Esophagus squamous epithelium (tissue), 5 donors: ENCODE results near the gene YIPF4. TPM values are rescaled to one million over a fixed set of nuclear protein-coding genes. Genes with fewer than 3 reads are reported as not detected.
"Not testable (repeated sequence)": the region's sequence is repeated elsewhere in the genome, so short reads cannot be mapped to it uniquely, and the experiment has no call there.

Experiments
- DNase-seq: peaks from one replicate; lab custom pipeline; 2025; lab: John Stamatoyannopoulos, UW
- H3K27ac ChIP-seq, 4 donors: fragments of 200-600 bp; sonication (generic); one replicate each; pipeline ENCODE4 v1.5.1; 2016 to 2019; ENCODE audit warnings: mild to moderate bottlenecking in 1 of 4
- H3K27me3 ChIP-seq, 4 donors: fragments of 200-600 bp; sonication (generic); 1 replicate in 3 of 4; 2 replicates in 1 of 4; pipeline versions ENCODE4 v1.5.1 to v1.6.0; 2017 to 2021; ENCODE audit warnings: antibody characterized with exemption in 1 of 4
- H3K36me3 ChIP-seq, 3 donors: fragments of 200-600 bp; sonication (generic); one replicate each; pipeline ENCODE4 v1.5.1; 2016 to 2019
- H3K4me1 ChIP-seq, 3 donors: fragments of 200-600 bp; sonication (generic); one replicate each; pipeline ENCODE4 v1.5.1; 2017 to 2019
- H3K4me3 ChIP-seq, 4 donors: fragments of 200-600 bp; sonication (generic); 1 replicate in 3 of 4; 2 replicates in 1 of 4; pipeline ENCODE4 v1.5.1; 2016 to 2019; ENCODE audit warnings: mild to moderate bottlenecking in 2 of 4, moderate library complexity in 1 of 4
- H3K9me3 ChIP-seq, 3 donors: fragments of 200-600 bp; sonication (generic); one replicate each; pipeline ENCODE4 v1.5.1; 2016 to 2019
- CTCF ChIP-seq, 6 experiments: fragments of 450-650 bp in 4 of 6; fragments of 200-600 bp in 2 of 6; sonication (generic) in 2 of 6; IDR thresholded peaks; one replicate each; pipeline ENCODE4 v1.5.1; 2016 to 2019; ENCODE audit warnings: antibody characterized with exemption in 6 of 6, mild to moderate bottlenecking in 4 of 6, moderate library complexity in 4 of 6
- POLR2A ChIP-seq, 4 donors: fragments of 450-650 bp; IDR thresholded peaks; one replicate each; pipeline ENCODE4 v1.6.1; 2017; ENCODE audit warnings: antibody characterized with exemption in 4 of 4, mild to moderate bottlenecking in 4 of 4, moderate library complexity in 3 of 4
- WGBS, 2 donors: methylation state at CpG; one replicate each; pipeline ENCODE4 v1.1.5; 2018; 5-methylcytosine and 5-hydroxymethylcytosine counted together
- intact Hi-C: fragments of 100-400 bp; cut with DNase I; formaldehyde crosslinking; loops from one replicate; pipeline ENCODE4 v1.15.0; 2022
- total RNA-seq, 4 donors: library from RNA; depleted of rRNA; stranded (reverse); fragments of >200 nt; gene quantifications; one replicate each; pipeline ENCODE4 v1.1.0, GENCODE V29; 2016
- donor health status: DM: yes; HTN: yes; CAD: no.

YIPF4 gene
- total RNA-seq, 4 donors from 2014 or later, result 11.9 to 34.9 (median 13.7) TPM

- intact Hi-C loops, result no loop called here
- Histone ChIP-seq H3K36me3 (no peaks in the 10 kb centered on the region), H3K4me3 (peak overlapping the region; percentile 80 to 99 (median 96)), H3K4me1 (peaks cover 7 to 46% (median 19%) of the 10 kb centered on the region in 3 donors), H3K27me3 (no peaks in the 10 kb centered on the region), H3K27ac (peak overlapping the region; percentile 95 to 98 (median 96)), H3K9me3 (no peaks in the 10 kb centered on the region)
- 0 to 1% methylated on average over 1 to 10 of the region's 65 CpGs for WGBS, 2 donors
- TF ChIP-seq POLR2A (IDR thresholded peaks at IDR 0.05) (no peak), CTCF (IDR thresholded peaks at IDR 0.05) (no peak)
- DNase-seq, result no peak
Measured at GRCh38 chr2:32357318-32358110, 79.8 kb downstream of the YIPF4 start.

DNA sequence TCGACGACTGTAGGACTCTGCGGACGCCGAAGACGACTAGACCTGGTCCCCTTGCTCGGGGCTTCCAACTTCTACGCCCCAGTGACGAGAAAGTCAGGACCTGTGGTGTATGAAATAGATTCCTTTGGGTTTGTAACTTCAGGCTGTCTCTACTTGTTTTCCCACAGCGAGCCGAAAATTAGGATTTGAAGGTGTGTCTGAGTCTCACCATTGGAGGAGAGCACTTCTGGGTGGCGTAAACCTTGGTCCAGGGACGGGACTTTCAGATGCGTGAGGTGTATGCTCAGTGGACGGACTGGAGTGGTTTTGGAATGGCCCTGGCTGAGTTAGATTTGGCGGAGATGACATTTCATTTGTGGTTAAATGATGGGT, 80.4 kb downstream of the YIPF4 start:
- intact Hi-C loops, result no loop called here
- WGBS, 2 donors, result 3 to 11% methylated on average over 4 to 15 of the region's 16 CpGs

GRCh38 chr2:32360416-32360815, 82.7 kb downstream of the YIPF4 start:
- Histone ChIP-seq H3K27me3 (no peaks in the 10 kb centered on the region), H3K36me3 (no peaks in the 10 kb centered on the region), H3K4me1 (peaks cover 7 to 73% (median 28%) of the 10 kb centered on the region in 3 donors), H3K9me3 (no peaks in the 10 kb centered on the region), H3K4me3 (no peak overlapping the region), H3K27ac (peak overlapping the region in 1 of 4 donors; percentile 2)
- WGBS, 2 donors, result 60 to 65% methylated on average over 4 of the region's 4 CpGs
- no peak for DNase-seq
- no peak for TF ChIP-seq POLR2A (IDR thresholded peaks at IDR 0.05)
- TF ChIP-seq CTCF (IDR thresholded peaks at IDR 0.05), result no peak
- intact Hi-C loops, result no loop called here

More for the DNA sequence above, 80.4 kb downstream of the YIPF4 start:
- H3K9me3 ChIP-seq, result no peaks in the 10 kb centered on the region
- peaks cover 7 to 49% (median 21%) of the 10 kb centered on the region in 3 donors for H3K4me1 ChIP-seq
- no peaks in the 10 kb centered on the region for H3K27me3 ChIP-seq
- H3K27ac ChIP-seq, result peak overlapping the region; percentile 95 to 98 (median 96)
- H3K36me3 ChIP-seq, result no peaks in the 10 kb centered on the region
- TF ChIP-seq POLR2A (IDR thresholded peaks at IDR 0.05) (no peak), CTCF (IDR thresholded peaks at IDR 0.05) (no peak)
- DNase-seq, result no peak
- H3K4me3 ChIP-seq, result peak overlapping the region; percentile 80 to 99 (median 96)

GRCh38 chr2:32362997-32363396, 85.3 kb downstream of the YIPF4 start:
- 96% methylated on average over 2 of the region's 2 CpGs for WGBS, 2 donors
- H3K27me3 ChIP-seq, DNase-seq, H3K27ac ChIP-seq, intact Hi-C loops, H3K4me3 ChIP-seq, H3K36me3 ChIP-seq, H3K9me3 ChIP-seq: not testable (repeated sequence)
- peaks cover 7 to 87% (median 28%) of the 10 kb centered on the region in 3 donors for H3K4me1 ChIP-seq

GRCh38 chr2:32363597-32363996, 85.9 kb downstream of the YIPF4 start:
- H3K27me3 ChIP-seq, result no peaks in the 10 kb centered on the region
- H3K36me3 ChIP-seq, result no peaks in the 10 kb centered on the region
- no peak for DNase-seq
- H3K9me3 ChIP-seq, result no peaks in the 10 kb centered on the region
- peaks cover 7 to 87% (median 26%) of the 10 kb centered on the region in 3 donors for H3K4me1 ChIP-seq
- WGBS, 2 donors, result 60 to 73% methylated on average over 2 of the region's 2 CpGs
- H3K4me3 ChIP-seq, result no peak overlapping the region
- H3K27ac ChIP-seq, result no peak overlapping the region
- intact Hi-C loops, result no loop called here
- TF ChIP-seq POLR2A (IDR thresholded peaks at IDR 0.05) (no peak), CTCF (IDR thresholded peaks at IDR 0.05) (no peak)

GRCh38 chr2:32364290-32364689, 86.6 kb downstream of the YIPF4 start:
- H3K36me3 ChIP-seq, H3K27me3 ChIP-seq, intact Hi-C loops, DNase-seq, H3K4me3 ChIP-seq, H3K9me3 ChIP-seq, H3K27ac ChIP-seq: not testable (repeated sequence)
- WGBS, 2 donors, result 87 to 94% methylated on average over 9 of the region's 9 CpGs
- H3K4me1 ChIP-seq, result peaks cover 7 to 87% (median 19%) of the 10 kb centered on the region in 3 donors

- H3K4me1 ChIP-seq, result peaks cover 0 to 82% (median 10%) of the 10 kb centered on the region in 3 donors
- DNase-seq, H3K9me3 ChIP-seq, H3K36me3 ChIP-seq, H3K27me3 ChIP-seq, H3K27ac ChIP-seq, H3K4me3 ChIP-seq, intact Hi-C loops: not testable (repeated sequence)
- WGBS, 2 donors, result 95 to 100% methylated on average over 2 to 3 of the region's 3 CpGs
Measured at GRCh38 chr2:32365679-32366078, 88.0 kb downstream of the YIPF4 start.
